Mammary epithelial cell (primary cell): ENCODE results near the gene CAPS2.

ENCODE experiments used
- CTCF ChIP-seq, 2 donors: IDR thresholded peaks in 1 of 2; conservative IDR thresholded peaks in 1 of 2; 2 replicates each; pipeline ENCODE4 v1.5.1; 2011 to 2012; ENCODE audit warnings: inconsistent platforms in 2 of 2, low read length in 2 of 2, mild to moderate bottlenecking in 2 of 2, control low read depth in 1 of 2, low read depth in 1 of 2; ENCODE audit not compliant: insufficient read depth in 1 of 2; ENCODE audit errors: extremely low read depth in 1 of 2
- EZH2 ChIP-seq: IDR thresholded peaks from 2 replicates; pipeline ENCODE4 v1.6.1; 2012; ENCODE audit warnings: low read length, inconsistent platforms, borderline replicate concordance

- no peak for TF ChIP-seq CTCF (conservative IDR thresholded peaks at IDR 0.05 in 1 of 2, IDR thresholded peaks at IDR 0.05 in 1 of 2; ENCODE audit: extremely low read depth in 1 of 2, insufficient read depth in 1 of 2, low read depth in 1 of 2, low read length in 2 of 2)
- no peak for TF ChIP-seq EZH2
Measured at GRCh38 chr12:75257510-75257909, 72.6 kb downstream of the CAPS2 start.
